IPS DF 4.7 (cell line): ENCODE data around the gene GABBR1.
A peak's percentile ranks its signal among the peaks of the same experiment; 100 is the strongest.

Experiments
- DNase-seq: peaks from one replicate; pipeline ENCODE4 v3.0.0-alpha.2; 2013; ENCODE audit warnings: low spot score; ENCODE audit errors: extremely low read depth

The GABBR1 gene

DNA sequence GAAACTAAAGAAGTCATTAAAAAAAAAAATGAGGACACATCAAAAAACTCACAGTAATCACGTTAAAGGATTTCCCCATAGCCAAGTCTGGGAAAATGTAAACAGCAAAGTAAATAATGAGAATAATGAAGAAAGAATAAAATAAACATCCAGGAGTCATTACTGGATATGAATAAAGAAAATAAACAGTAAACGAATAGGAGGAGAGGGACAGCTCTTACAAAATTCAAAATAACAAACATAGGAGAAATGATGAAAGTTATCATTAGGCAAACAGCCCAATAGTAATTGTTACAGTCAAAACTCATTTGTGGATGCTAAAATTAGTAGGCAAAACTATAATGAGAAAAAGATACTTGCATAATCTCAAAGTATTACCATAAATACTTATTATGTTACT is 65.4 kb downstream of the GABBR1 start:
- no peak for DNase-seq

DNA sequence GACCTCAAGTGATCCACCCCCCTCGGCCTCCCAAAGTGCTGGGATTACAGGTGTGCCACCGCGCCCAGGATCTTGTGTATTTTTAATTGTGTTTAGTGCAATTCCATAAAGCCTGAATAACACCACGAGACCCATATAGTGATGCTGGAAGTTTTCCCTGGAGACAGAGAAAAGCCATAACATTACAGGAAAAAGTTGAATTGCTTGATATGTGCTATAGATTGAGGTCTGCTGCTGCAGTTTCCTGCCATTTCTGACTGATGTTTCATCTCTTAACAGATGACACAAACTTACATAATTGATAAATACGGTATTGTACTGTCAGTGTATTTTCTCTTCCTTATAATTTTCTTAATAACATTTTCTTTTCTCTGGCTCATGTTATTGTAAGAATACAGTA is 66.1 kb downstream of the GABBR1 start:
- DNase-seq, result no peak

DNA sequence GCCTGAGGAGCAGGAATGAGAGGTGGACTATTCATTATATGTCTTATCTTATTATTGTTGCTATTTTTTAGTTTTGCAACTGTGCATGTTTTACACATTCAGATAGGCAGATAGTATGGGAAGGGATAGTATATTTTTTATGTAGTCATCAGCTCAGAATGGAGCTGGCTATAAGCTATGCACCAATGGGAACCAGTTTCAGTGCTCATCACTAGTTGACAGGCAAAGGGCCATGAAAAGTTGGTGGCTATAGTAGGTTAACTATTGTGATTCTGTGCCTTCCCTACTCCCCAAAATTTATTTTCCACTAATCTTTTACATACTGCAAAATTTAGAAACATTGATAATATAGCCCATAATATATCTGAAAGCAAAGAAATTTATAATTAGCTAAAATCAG is 68.1 kb downstream of the GABBR1 start:
- no peak for DNase-seq

DNA sequence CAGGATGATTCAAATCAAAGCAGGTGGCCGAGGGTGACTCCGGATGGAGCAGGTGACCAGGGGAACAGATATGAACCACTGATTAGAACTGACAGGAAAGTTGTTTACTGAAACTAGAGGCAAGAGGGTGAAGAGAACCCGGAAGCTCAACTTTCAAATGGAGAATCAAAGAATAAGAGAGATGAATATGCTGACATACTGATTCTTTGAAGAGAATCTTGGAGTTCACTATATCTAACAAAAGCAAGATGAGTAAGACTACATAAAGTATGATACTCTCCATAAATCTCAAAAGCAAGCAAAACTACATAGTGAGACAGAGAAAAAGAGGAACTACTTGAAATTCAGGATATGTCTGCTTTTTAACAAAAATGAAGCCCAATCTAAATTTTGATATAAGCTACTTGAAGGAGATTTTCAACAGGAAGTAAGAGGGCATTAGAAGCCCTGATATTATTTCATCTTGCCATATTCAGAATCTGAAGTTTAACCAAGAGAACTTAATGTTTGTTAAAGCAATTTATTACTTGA is 69.5 kb downstream of the GABBR1 start:
- DNase-seq, result no peak

DNA sequence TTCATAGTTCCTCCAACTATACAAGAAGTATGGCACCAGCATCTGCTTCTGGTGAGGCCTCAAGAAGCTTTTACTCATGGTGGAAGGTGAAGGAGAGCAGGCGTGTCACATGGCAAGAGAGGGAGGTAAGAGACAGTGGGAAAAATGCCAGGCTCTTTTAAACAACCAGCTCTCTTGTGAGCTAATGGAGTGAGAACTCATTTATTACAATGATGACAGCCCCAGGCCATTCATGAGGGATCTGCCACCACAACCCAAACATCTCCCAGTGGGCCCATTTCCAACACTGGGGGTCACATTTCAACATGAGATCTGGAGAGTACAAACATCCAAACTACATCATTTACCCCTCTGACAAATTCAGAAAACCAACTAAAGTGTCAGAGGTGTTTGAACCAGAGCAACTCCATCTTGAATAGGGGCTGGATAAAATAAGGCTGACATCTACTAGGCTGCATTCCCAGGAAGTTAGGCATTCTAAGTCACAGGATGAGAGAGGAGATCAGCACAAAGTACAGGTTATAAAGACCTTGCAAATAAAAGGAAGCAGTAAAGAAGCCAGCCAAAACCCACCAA is 71.3 kb downstream of the GABBR1 start:
- no peak for DNase-seq

DNA sequence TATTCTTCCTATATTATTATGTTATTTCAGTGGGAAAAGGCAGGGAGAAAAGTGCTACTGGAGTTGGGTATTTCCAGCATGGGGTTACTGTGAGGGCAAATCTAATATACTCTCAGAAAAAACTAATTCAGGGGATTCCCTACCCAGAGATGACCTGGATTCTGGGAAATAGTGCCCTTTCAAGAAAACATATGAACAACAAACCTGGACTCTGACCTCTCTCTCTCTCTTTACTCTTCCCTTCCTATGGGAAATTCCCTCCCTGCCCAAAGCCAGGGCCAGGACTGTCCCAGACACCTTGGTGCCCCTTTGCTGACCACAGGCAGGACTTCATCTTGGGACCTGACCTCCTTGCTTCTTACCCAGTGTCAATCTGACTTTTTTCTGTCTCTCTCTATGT is 71.9 kb downstream of the GABBR1 start:
- no peak for DNase-seq

DNA sequence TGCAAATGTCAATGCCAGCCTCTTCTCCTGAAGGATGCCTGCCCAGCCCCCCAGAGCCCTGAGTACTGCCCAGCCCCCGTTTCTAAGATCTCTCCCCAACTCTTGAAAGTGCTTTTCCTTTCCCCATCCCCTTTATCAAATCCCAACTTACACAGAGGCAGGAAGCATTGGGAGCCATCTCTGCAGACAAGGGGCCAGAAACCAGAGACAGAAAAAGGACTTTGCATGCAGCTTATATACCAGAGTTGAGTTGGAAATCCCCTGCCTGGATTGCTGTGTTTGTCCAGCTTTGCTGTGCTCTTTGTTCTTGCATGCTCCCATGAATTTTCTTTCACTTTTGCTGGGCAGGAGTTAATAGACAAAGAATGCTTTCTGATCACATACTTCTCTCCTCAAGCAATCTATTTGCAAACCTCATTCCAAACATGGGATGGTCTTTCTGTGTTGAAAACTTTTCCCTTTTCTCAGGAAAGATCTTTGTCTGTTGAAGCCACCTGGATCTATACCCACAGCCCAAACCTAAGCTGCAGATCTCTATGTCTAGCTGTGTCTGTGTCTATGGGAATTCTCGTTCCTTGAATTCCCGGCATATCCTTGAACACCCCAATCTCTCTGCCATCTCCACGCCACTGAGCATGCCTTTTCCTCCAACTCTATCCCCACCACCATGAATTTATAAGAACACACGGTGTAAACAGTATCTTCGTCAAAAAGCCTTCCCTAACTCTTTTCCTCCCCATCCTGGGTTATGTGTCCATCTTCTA is 73.3 kb downstream of the GABBR1 start, which contains the start of gene UBD:
TSS of gene UBD (minus strand) at position 209 of the 764 bp plus-strand sequence. CDS start at position 178, 31 bp downstream.
- no peak for DNase-seq

DNA sequence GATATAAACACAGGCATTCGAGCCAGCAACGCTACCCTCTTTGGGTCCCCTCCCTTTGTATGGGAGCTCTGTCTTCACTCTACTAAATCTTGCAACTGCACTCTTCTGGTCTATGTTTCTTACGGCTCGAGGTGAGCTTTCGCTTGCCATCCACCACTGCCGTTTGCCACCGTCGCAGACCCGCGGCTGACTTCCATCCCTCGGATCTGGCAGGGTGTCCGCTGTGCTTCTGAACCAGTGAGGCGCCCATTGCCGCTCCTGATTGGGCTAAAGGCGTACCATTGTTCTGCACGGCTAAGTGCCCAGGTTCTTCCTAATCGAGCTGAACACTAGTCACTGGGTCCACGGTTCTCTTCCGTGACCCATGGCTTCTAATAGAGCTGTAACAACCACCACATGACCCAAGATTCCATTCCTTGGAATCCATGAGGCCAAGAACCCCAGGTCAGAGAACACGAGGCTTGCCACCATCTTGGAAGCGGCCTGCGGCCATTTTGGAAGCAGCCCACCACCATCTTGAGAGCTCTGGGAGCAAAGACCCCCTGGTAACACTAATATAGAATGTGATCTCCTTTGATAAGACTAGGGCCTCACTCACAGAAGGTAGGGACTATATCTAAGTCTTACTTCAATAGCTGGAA is 74.4 kb downstream of the GABBR1 start:
- no peak for DNase-seq

DNA sequence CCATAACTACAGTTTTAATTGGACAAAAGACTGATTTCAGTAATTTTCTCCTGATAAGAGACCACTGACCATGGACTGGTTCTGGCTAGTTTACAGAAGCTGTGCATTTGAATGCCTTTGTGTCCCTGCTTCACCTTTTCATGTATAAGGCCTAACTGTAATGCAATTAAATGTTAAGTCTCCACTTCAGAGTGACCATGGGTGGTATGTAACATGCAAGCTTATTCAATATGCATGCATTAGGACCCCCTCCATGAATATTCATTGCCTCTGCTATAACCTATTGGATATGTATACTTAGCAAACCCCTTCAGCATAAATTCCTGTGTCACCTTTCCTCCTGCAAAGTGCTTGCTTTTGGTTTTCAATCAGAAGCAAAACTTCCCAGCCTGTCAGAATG is 75.7 kb downstream of the GABBR1 start:
- DNase-seq, result peak; percentile 41

DNA sequence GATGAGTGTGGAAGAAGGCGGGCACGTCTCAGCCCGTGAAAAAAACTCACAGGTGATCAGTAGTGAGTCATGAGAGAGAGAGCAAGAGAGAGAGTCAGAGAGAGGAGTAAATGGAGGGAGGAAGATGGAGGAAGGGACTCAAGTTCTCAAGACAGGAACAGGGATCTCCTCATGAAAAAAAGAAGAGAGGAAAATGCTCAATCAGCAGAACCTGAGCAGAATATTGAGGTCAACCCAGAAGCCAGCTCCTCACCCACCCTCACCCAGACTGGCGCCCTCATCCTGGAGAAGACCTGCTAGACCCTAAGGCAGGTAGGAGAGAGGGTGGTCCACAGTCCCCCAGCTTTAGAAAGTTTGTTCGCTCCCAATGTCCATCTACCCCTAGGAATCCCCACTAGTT is 78.2 kb downstream of the GABBR1 start:
- DNase-seq, result no peak

DNA sequence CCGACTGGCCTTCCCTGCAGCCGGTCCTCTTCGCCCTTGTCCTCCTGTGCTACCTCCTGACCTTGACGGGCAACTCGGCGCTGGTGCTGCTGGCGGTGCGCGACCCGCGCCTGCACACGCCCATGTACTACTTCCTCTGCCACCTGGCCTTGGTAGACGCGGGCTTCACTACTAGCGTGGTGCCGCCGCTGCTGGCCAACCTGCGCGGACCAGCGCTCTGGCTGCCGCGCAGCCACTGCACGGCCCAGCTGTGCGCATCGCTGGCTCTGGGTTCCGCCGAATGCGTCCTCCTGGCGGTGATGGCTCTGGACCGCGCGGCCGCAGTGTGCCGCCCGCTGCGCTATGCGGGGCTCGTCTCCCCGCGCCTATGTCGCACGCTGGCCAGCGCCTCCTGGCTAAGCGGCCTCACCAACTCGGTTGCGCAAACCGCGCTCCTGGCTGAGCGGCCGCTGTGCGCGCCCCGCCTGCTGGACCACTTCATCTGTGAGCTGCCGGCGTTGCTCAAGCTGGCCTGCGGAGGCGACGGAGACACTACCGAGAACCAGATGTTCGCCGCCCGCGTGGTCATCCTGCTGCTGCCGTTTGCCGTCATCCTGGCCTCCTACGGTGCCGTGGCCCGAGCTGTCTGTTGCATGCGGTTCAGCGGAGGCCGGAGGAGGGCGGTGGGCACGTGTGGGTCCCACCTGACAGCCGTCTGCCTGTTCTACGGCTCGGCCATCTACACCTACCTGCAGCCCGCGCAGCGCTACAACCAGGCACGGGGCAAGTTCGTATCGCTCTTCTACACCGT is 79.5 kb downstream of the GABBR1 start:
- peak; percentile 25 for DNase-seq

DNA sequence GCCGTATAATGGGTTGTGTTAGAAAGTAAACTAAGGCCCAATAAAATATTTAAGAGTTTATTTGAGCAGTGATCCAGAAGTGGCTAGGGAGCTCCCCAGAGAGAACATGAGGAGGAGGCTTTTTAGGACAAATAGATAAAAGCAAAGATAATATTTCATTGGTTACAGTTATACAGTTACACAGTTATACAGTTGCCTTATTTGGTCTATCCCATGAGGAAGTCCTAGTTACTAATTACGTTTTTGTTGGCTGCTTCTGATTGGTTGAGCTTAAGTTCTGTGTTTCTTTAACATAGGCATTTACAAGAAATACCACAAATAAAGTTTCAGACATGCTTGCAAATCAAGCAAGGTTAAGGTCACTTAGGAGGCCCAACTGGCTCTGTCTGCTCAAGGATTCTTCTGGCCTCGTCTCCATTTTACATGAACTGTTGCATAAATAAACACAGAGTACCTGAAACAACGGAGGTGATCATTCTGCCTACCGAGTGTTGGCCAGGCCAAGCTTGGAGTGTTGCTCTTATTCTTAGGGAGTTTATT is 80.4 kb downstream of the GABBR1 start:
- DNase-seq, result no peak

DNA sequence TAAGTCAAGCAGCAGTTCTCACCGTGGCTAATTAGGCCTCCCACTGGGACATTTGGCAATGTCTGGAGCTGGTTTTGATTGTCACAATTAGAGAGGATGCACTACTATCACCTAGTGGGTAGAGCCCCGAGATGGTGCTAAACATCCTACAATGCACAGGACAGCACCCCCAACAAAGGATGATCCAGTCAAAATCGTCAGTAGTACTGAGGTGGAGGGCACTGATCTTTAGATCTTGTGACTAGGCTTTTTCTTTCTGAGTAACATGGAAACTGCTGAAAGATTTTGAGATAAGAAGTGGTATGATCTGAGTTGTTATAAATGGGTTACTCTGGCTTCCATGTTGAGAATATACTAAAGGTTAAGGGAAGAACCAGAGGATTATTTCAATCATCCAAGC is 85.4 kb downstream of the GABBR1 start:
- no peak for DNase-seq

DNA sequence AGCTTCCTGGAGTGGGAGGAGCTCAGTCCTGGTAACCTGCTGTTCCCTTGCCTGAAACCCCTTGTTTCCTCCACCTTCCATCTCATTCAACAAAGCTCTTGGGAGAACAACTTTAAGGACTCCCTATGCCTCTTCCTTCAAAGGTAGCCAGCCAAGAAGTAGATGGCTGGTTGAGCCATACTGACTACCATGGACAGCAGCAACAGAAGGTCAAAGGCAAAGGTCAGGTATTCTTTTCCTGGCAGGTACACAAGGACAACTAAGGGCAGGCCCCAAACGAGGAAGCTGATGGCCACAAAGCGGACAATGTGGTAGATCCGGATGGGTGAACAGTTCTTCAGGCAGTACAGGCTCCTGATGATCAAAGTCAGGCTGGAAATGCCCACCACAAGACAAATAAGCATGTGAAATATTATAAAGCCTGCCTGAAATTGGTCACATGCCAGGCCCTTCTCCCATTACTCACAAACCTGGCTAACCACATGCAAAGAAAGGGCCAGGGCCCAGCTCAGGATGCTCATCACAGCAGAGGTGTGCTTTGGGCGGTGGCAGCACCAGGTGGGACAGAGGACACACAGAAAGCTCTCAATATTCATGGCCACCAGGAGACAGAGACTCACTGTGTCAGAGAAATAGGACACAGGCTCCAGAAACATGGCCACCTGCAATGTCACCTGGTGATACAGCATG is 95.1 kb downstream of the GABBR1 start:
- no peak for DNase-seq

DNA sequence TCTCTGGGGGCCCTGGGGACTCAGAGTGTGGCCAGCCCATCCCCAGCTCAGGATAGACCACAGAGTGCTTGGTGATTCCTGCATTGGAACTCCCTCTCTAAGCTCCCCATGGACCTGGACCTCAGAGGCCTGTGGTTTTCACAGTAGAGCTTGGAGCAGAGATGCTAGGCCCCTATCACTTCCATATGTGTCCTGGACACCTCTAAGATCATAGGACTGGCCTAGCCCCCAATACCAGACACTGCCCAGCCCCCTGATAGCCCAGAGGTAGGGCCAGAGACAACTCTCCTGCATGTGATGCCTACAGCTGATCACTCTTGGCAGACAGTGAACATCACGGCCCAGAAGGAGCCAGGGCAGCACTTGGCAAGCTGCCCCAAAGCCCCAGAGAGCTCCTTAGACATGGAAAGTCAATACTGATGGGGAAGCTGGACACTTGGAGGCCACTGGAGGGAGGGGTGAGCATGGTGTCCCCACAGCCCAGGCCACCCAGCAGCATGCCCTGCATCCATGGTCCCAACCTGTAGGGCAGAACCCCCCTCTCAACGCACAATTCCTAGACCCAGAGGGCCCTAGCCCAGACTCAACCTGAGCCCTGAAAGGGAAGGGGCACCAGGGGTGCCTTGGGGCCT is 100.5 kb downstream of the GABBR1 start:
- no peak for DNase-seq

DNA sequence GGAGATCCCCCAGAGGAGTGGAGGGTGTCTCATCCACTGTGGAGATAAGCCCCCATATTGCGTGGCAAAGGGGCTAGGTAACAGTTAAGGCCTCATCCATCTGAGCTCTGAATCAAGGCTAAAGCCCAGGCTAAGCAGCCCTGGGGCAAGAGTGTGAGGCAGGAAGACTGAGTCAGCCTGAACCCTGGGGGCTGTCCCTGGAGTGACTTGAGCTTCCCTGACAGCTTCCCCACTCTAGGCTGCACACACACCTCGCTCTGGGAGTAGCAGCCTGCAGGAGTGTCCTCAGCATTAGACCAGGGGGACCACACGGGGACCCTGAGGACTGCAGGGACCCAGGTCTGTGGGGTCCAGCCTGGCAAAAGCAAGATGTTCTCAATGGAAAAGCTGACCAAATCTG is 101.3 kb downstream of the GABBR1 start:
- DNase-seq, result no peak

DNA sequence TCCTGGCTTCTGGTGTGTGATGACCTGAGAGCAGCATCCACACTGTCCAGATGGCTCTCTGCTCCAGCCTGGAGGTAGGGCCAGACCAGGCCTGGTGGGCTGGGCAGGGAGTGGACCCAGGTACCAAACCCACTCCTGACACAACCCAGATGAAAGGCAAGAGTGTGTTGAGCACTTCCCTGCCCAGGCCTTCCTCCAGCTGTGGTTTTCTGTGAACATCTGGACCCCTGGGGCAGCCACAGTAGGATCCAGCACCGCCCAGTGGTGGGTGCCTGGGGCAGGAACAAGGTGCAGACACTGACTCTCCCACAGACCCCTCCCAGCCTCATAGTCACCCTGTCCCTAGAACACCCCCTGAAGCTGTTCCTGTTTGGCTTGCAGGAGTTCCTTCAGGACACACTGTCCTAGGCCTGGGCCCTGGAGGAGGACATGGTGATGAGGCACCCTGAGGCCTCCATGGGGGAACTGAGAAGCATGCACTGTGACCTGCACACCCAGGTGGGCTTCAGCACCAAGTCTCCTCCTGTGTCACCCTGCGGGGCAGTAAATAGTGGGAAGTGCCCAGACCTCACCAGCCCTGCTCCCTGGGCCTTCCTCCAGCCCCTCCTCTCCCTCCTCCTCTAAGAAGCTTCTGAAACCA is 102.2 kb downstream of the GABBR1 start:
- no peak for DNase-seq

DNA sequence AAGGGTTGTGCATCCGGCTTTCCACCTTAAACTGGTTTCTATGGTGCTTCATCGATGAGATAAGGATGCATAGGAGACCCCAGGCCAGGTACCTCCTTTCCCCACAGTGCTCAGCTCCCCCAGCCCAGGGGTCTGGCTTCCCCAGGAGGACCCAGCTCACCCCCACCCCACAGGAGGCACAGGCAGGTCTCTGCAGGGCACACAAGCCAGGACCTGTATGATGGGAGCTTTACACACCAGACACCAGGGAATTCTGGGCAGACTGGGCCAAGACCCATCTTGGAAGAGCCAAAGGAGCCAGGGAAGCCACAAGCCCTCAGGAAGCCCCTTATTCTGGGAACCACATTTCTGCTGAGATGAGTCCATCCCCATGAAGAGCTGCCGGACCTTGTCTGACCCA is 103.0 kb downstream of the GABBR1 start:
- DNase-seq, result no peak

DNA sequence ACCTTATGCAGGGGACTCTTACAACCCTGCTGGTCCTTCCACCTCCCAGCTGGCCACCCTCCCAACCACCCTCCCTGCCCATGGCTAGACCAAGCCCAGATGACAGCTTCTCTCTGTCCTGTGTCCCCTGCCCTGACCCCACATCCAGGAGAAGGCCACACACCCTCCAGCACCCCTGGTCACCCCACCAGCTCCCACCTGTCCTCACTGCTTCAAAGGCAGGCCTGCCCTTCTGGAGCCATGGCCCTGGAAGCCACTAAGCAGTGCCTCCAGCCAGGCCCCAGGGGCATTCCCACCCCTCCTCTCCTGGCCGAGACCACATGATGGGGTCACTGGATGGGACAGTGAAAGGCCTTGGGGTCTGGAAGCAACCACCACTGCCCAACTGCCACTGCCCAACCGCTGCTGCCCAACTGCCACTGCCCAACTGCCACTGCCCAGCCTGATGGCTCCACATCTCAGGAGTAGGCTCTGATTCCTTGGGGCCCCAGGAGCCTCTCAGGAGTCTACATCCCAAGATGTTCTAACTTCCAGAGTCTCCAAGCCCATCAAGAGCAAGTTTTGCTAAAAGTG is 103.9 kb downstream of the GABBR1 start:
- no peak for DNase-seq
